Measurements from ENCODE around the gene CDH8.
"Not testable (repeated sequence)": the region's sequence is repeated elsewhere in the genome, so short reads cannot be mapped to it uniquely, and the experiment has no call there.

CDH8 gene

GRCh38 chr16:61936522-61936921 lies 99.7 kb downstream of the CDH8 start:
- DNase-seq (ENCODE audit: low spot score) = peak; percentile 17

GRCh38 chr16:61934601-61935000 lies 101.6 kb downstream of the CDH8 start:
- DNase-seq (ENCODE audit: low spot score) = no peak

- DNase-seq (ENCODE audit: low spot score) = no peak
Observed at GRCh38 chr16:61929776-61930175, 106.5 kb downstream of the CDH8 start.

GRCh38 chr16:61926766-61927165 lies 109.5 kb downstream of the CDH8 start:
- no peak for DNase-seq (ENCODE audit: low spot score)

GRCh38 chr16:61923629-61924028 lies 112.6 kb downstream of the CDH8 start:
- DNase-seq (ENCODE audit: low spot score) = no peak

- no peak for DNase-seq (ENCODE audit: low spot score)
Observed at GRCh38 chr16:61921373-61921772, 114.9 kb downstream of the CDH8 start.

GRCh38 chr16:61917865-61918826 lies 118.1 kb downstream of the CDH8 start:
- not testable (repeated sequence) for DNase-seq (ENCODE audit: low spot score)

GRCh38 chr16:61915569-61915968 lies 120.7 kb downstream of the CDH8 start:
- no peak for DNase-seq (ENCODE audit: low spot score)

GRCh38 chr16:61909074-61909473 lies 127.2 kb downstream of the CDH8 start:
- peak; percentile 7 for DNase-seq (ENCODE audit: low spot score)

GRCh38 chr16:61908426-61908825 lies 127.8 kb downstream of the CDH8 start:
- peak; percentile 38 for DNase-seq (ENCODE audit: low spot score)

- no peak for DNase-seq (ENCODE audit: low spot score)
Observed at GRCh38 chr16:61901689-61902088, 134.5 kb downstream of the CDH8 start.

GRCh38 chr16:61900482-61900881 lies 135.8 kb downstream of the CDH8 start:
- no peak for DNase-seq (ENCODE audit: low spot score)

- DNase-seq (ENCODE audit: low spot score) = no peak
Observed at GRCh38 chr16:61897657-61898056, 138.6 kb downstream of the CDH8 start.

GRCh38 chr16:61892531-61892930 lies 143.7 kb downstream of the CDH8 start:
- no peak for DNase-seq (ENCODE audit: low spot score)

- no peak for DNase-seq (ENCODE audit: low spot score)
Observed at GRCh38 chr16:61891460-61891859, 144.8 kb downstream of the CDH8 start.

- DNase-seq (ENCODE audit: low spot score) = no peak
Observed at GRCh38 chr16:61890386-61890785, 145.9 kb downstream of the CDH8 start.

GRCh38 chr16:61887903-61888302 lies 148.3 kb downstream of the CDH8 start:
- DNase-seq (ENCODE audit: low spot score) = peak; percentile 70

GRCh38 chr16:61885343-61885742 lies 150.9 kb downstream of the CDH8 start:
- DNase-seq (ENCODE audit: low spot score) = no peak

- DNase-seq (ENCODE audit: low spot score) = no peak
Observed at GRCh38 chr16:61879306-61879705, 156.9 kb downstream of the CDH8 start.

GRCh38 chr16:61877436-61877835 lies 158.8 kb downstream of the CDH8 start:
- no peak for DNase-seq (ENCODE audit: low spot score)

- no peak for DNase-seq (ENCODE audit: low spot score)
Observed at GRCh38 chr16:61872778-61873119, 163.5 kb downstream of the CDH8 start.

GRCh38 chr16:61871837-61872777 lies 164.1 kb downstream of the CDH8 start:
- no peak for DNase-seq (ENCODE audit: low spot score)

Measured in Ammon's horn (tissue), 1 donor.